ENCODE data around the gene NCKAP5. TPM values are rescaled to one million over a fixed set of nuclear protein-coding genes. Genes with fewer than 3 reads are reported as not detected.

Gene NCKAP5
- total and polyA plus RNA-seq, 4 donors = 0.57 to 2.8 (median 2.4) TPM

DNA sequence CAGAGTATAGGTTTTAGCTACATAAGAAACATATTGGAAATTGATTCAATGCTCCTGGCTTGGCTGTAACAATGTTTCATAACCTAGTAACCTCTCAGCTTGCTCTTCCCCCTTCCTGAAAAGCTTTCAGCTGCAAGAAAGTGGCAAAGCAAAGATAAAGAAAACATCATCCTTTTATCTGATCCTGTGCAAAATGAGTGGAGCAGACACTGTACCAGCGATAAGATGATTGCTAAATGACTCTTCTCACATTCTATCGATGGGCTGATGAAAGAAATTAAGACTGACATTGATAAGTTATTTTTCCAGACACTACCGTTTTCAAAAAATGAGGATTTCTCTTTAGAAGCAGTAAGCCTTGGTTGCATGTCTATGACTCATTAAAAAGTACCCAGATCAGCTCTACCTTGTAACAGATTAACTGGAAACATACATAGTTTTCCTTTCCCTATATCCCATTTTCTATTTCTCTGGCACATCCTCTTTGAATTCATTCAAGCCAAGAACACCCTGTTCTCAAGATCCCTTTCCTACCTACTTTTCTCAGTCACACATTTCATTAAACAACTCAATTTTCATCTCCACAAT is 811.2 kb downstream of the NCKAP5 start:
- Histone ChIP-seq H3K4me1 (ENCODE audit: control insufficient read depth in 4 of 4, insufficient read depth in 4 of 4, low read length in 3 of 4) (no peaks in the 10 kb centered on the region), H3K9ac (ENCODE audit: low read depth in 1 of 2, low read length in 2 of 2) (no peak overlapping the region), H3K9me3 (ENCODE audit: control insufficient read depth in 4 of 4, low read length in 3 of 4) (no peaks in the 10 kb centered on the region), H3K36me3 (ENCODE audit: control insufficient read depth in 4 of 4, insufficient read depth in 3 of 4, low read depth in 1 of 4, low read length in 3 of 4) (no peaks in the 10 kb centered on the region), H3K27ac (ENCODE audit: low read depth in 1 of 2, low read length in 2 of 2) (no peak overlapping the region), H3K27me3 (ENCODE audit: control insufficient read depth in 4 of 4, insufficient read depth in 4 of 4, low read length in 3 of 4) (no peaks in the 10 kb centered on the region), H3K4me3 (ENCODE audit: low read depth in 1 of 3, low read length in 3 of 3) (no peak overlapping the region)
- 82% methylated on average over 3 of the region's 3 CpGs for WGBS
- no peak for DNase-seq (ENCODE audit: low spot score)
- TF ChIP-seq FOXA1 (IDR thresholded peaks at IDR 0.05) = no peak
- TF ChIP-seq HNF4A (conservative IDR thresholded peaks at IDR 0.05) = no peak
- no peak for TF ChIP-seq RAD21 (IDR thresholded peaks at IDR 0.05)
- no peak for TF ChIP-seq NR2F2 (IDR thresholded peaks at IDR 0.05)
- no peak for TF ChIP-seq YY1 (IDR thresholded peaks at IDR 0.05)
- TF ChIP-seq FOXA2 (IDR thresholded peaks at IDR 0.05) = no peak
- no peak for TF ChIP-seq GABPA (IDR thresholded peaks at IDR 0.05 in 1 of 2, conservative IDR thresholded peaks at IDR 0.05 in 1 of 2)
- TF ChIP-seq, protein P1, sequence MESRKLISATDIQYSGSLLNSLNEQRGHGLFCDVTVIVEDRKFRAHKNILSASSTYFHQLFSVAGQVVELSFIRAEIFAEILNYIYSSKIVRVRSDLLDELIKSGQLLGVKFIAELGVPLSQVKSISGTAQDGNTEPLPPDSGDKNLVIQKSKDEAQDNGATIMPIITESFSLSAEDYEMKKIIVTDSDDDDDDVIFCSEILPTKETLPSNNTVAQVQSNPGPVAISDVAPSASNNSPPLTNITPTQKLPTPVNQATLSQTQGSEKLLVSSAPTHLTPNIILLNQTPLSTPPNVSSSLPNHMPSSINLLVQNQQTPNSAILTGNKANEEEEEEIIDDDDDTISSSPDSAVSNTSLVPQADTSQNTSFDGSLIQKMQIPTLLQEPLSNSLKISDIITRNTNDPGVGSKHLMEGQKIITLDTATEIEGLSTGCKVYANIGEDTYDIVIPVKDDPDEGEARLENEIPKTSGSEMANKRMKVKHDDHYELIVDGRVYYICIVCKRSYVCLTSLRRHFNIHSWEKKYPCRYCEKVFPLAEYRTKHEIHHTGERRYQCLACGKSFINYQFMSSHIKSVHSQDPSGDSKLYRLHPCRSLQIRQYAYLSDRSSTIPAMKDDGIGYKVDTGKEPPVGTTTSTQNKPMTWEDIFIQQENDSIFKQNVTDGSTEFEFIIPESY (IDR thresholded peaks at IDR 0.05) = no peak
- TF ChIP-seq, protein P2, sequence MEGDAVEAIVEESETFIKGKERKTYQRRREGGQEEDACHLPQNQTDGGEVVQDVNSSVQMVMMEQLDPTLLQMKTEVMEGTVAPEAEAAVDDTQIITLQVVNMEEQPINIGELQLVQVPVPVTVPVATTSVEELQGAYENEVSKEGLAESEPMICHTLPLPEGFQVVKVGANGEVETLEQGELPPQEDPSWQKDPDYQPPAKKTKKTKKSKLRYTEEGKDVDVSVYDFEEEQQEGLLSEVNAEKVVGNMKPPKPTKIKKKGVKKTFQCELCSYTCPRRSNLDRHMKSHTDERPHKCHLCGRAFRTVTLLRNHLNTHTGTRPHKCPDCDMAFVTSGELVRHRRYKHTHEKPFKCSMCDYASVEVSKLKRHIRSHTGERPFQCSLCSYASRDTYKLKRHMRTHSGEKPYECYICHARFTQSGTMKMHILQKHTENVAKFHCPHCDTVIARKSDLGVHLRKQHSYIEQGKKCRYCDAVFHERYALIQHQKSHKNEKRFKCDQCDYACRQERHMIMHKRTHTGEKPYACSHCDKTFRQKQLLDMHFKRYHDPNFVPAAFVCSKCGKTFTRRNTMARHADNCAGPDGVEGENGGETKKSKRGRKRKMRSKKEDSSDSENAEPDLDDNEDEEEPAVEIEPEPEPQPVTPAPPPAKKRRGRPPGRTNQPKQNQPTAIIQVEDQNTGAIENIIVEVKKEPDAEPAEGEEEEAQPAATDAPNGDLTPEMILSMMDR (IDR thresholded peaks at IDR 0.05; ENCODE audit: low read depth, low read length, missing input control) = no peak
- TF ChIP-seq, protein P3, sequence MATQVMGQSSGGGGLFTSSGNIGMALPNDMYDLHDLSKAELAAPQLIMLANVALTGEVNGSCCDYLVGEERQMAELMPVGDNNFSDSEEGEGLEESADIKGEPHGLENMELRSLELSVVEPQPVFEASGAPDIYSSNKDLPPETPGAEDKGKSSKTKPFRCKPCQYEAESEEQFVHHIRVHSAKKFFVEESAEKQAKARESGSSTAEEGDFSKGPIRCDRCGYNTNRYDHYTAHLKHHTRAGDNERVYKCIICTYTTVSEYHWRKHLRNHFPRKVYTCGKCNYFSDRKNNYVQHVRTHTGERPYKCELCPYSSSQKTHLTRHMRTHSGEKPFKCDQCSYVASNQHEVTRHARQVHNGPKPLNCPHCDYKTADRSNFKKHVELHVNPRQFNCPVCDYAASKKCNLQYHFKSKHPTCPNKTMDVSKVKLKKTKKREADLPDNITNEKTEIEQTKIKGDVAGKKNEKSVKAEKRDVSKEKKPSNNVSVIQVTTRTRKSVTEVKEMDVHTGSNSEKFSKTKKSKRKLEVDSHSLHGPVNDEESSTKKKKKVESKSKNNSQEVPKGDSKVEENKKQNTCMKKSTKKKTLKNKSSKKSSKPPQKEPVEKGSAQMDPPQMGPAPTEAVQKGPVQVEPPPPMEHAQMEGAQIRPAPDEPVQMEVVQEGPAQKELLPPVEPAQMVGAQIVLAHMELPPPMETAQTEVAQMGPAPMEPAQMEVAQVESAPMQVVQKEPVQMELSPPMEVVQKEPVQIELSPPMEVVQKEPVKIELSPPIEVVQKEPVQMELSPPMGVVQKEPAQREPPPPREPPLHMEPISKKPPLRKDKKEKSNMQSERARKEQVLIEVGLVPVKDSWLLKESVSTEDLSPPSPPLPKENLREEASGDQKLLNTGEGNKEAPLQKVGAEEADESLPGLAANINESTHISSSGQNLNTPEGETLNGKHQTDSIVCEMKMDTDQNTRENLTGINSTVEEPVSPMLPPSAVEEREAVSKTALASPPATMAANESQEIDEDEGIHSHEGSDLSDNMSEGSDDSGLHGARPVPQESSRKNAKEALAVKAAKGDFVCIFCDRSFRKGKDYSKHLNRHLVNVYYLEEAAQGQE (IDR thresholded peaks at IDR 0.05) = no peak
- TF ChIP-seq TAF1 (conservative IDR thresholded peaks at IDR 0.05) = no peak
- no peak for TF ChIP-seq EGR1 (IDR thresholded peaks at IDR 0.05; ENCODE audit: low read depth in 2 of 2)
- TF ChIP-seq RXRA (IDR thresholded peaks at IDR 0.05) = no peak
- TF ChIP-seq JUND (IDR thresholded peaks at IDR 0.05) = no peak
- no peak for TF ChIP-seq HNF4G (IDR thresholded peaks at IDR 0.05)
- TF ChIP-seq, protein P4, sequence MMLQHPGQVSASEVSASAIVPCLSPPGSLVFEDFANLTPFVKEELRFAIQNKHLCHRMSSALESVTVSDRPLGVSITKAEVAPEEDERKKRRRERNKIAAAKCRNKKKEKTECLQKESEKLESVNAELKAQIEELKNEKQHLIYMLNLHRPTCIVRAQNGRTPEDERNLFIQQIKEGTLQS (IDR thresholded peaks at IDR 0.05) = no peak
